ENCODE results near the gene STIM1. TPM values are rescaled to one million over a fixed set of nuclear protein-coding genes. Genes with fewer than 3 reads are reported as not detected.
"Not testable (repeated sequence)": the region's sequence is repeated elsewhere in the genome, so short reads cannot be mapped to it uniquely, and the experiment has no call there.

Gene STIM1
- total and polyA plus RNA-seq, 4 donors, result 12.1 to 56.4 (median 41.2) TPM

DNA sequence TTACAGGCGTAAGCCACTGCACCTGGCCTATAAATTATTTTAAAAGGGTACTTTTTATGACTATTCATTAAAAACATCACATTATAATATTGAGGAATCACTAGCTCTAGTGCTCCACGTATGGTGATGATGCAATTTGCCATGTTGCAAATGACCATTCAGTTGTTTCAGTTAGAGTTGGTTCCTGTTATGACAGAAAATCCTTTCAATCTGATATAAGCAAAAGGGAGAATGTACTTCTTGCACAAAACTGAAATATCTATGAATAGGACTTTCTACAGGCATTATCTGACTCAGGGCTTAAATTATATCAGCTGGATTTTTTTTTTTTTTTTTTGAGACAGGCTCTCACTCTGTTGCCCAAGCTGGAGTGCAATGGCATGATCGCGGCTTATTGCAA is 193.5 kb downstream of the STIM1 start:
- H3K9me3 ChIP-seq (ENCODE audit: control insufficient read depth in 4 of 4, insufficient read depth in 3 of 4, low read length in 3 of 4), result no peaks in the 10 kb centered on the region
- DNase-seq (no peak), ATAC-seq (ENCODE audit: insufficient read depth, low FRiP score) (no peak)
- TF ChIP-seq, protein P1, sequence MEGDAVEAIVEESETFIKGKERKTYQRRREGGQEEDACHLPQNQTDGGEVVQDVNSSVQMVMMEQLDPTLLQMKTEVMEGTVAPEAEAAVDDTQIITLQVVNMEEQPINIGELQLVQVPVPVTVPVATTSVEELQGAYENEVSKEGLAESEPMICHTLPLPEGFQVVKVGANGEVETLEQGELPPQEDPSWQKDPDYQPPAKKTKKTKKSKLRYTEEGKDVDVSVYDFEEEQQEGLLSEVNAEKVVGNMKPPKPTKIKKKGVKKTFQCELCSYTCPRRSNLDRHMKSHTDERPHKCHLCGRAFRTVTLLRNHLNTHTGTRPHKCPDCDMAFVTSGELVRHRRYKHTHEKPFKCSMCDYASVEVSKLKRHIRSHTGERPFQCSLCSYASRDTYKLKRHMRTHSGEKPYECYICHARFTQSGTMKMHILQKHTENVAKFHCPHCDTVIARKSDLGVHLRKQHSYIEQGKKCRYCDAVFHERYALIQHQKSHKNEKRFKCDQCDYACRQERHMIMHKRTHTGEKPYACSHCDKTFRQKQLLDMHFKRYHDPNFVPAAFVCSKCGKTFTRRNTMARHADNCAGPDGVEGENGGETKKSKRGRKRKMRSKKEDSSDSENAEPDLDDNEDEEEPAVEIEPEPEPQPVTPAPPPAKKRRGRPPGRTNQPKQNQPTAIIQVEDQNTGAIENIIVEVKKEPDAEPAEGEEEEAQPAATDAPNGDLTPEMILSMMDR (IDR thresholded peaks at IDR 0.05; ENCODE audit: control extremely low read depth, extremely low read depth), result no peak
- H3K27me3 ChIP-seq (ENCODE audit: control insufficient read depth in 3 of 3, insufficient read depth in 3 of 3, low read length in 2 of 3), result no peaks in the 10 kb centered on the region
- peaks cover 0 to 2% (median 0%) of the 10 kb centered on the region in 4 donors for H3K36me3 ChIP-seq (ENCODE audit: control insufficient read depth in 4 of 4, insufficient read depth in 4 of 4, low read length in 4 of 4)
- WGBS, 2 donors, result 42 to 78% methylated on average over 4 of the region's 4 CpGs
- no peak overlapping the region for H3K9ac ChIP-seq (ENCODE audit: insufficient read depth in 1 of 2, low read length in 2 of 2)
- H3K4me1 ChIP-seq (ENCODE audit: control insufficient read depth in 5 of 5, insufficient read depth in 5 of 5, low read length in 5 of 5), result peaks cover 0 to 6% (median 0%) of the 10 kb centered on the region in 5 donors
- H3K27ac ChIP-seq (ENCODE audit: low read depth in 1 of 2, low read length in 1 of 2), result no peak overlapping the region
- H3K4me3 ChIP-seq, result no peak overlapping the region

DNA sequence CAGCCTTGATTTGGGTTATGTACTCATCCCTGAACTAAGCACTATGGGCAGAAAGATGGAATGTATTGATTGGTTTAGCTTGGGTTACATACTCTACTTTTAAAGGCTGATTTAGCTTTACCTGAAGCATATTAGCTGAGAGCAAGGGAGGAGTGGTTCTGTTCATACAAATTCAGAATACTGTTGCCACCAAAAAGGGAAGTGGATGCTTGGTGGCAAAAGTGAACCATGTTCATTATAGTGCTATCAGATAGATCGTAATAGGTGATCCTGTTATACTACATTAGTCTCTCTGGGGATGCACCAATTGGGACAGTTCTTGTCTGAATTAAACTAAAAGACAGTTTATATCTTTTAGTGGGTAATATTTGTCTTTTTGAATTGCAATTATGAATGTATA is 194.7 kb downstream of the STIM1 start:
- TF ChIP-seq, protein P1 (IDR thresholded peaks at IDR 0.05; ENCODE audit: control extremely low read depth, extremely low read depth), result no peak
- no peak overlapping the region for H3K4me3 ChIP-seq
- WGBS, 2 donors, result 59 to 80% methylated on average over 1 of the region's 1 CpG
- no peak overlapping the region for H3K9ac ChIP-seq (ENCODE audit: insufficient read depth in 1 of 2, low read length in 2 of 2)
- peaks cover 0 to 2% (median 0%) of the 10 kb centered on the region in 4 donors for H3K36me3 ChIP-seq (ENCODE audit: control insufficient read depth in 4 of 4, insufficient read depth in 4 of 4, low read length in 4 of 4)
- no peaks in the 10 kb centered on the region for H3K4me1 ChIP-seq (ENCODE audit: control insufficient read depth in 5 of 5, insufficient read depth in 5 of 5, low read length in 5 of 5)
- H3K9me3 ChIP-seq (ENCODE audit: control insufficient read depth in 4 of 4, insufficient read depth in 3 of 4, low read length in 3 of 4), result no peaks in the 10 kb centered on the region
- ATAC-seq (ENCODE audit: insufficient read depth, low FRiP score) (no peak), DNase-seq (no peak)
- no peaks in the 10 kb centered on the region for H3K27me3 ChIP-seq (ENCODE audit: control insufficient read depth in 3 of 3, insufficient read depth in 3 of 3, low read length in 2 of 3)
- H3K27ac ChIP-seq (ENCODE audit: low read depth in 1 of 2, low read length in 1 of 2), result no peak overlapping the region

DNA sequence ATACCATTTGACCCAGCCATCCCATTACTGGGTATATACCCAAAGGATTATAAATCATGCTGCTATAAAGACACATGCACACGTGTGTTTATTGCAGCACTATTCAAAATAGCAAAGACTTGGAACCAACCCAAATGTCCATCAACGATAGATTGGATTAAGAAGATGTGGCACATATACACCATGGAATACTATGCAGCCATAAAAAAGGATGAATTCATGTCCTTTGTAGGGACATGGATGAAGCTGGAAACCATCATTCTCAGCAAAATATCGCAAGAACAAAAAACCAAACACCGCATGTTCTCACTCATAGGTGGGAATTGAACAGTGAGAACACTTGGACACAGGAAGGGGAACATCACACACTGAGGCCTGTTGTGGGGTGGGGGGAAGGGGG is 197.7 kb downstream of the STIM1 start:
- not testable (repeated sequence) for H3K27me3 ChIP-seq (ENCODE audit: control insufficient read depth in 3 of 3, insufficient read depth in 3 of 3, low read length in 2 of 3); H3K4me3 ChIP-seq; H3K9me3 ChIP-seq (ENCODE audit: control insufficient read depth in 4 of 4, insufficient read depth in 3 of 4, low read length in 3 of 4); H3K9ac ChIP-seq (ENCODE audit: insufficient read depth in 1 of 2, low read length in 2 of 2); H3K27ac ChIP-seq (ENCODE audit: low read depth in 1 of 2, low read length in 1 of 2); DNase-seq; H3K4me1 ChIP-seq (ENCODE audit: control insufficient read depth in 5 of 5, insufficient read depth in 5 of 5, low read length in 5 of 5); ATAC-seq (ENCODE audit: insufficient read depth, low FRiP score); H3K36me3 ChIP-seq (ENCODE audit: control insufficient read depth in 4 of 4, insufficient read depth in 4 of 4, low read length in 4 of 4)
- 88 to 94% methylated on average over 4 of the region's 4 CpGs for WGBS, 2 donors

DNA sequence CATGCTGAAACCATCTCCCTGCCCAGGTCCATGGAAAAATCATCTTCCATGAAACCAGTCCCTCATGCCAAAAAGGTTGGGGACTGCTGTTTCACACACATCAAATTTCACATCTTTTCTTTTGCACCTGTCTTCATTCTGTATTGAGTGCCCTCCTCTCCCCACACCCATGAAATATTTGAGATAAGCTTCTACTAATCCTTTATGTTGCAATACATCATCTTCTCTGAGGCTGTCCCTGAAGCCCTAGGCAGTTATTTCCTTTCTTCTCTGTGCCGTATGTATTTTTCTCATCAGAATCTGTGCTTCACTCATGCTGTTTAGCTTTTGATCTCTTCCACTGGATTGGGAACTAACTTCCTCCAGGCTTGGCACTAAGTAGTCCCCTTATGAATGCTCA is 199.2 kb downstream of the STIM1 start:
- peaks cover 0 to 14% (median 12%) of the 10 kb centered on the region in 4 donors for H3K36me3 ChIP-seq (ENCODE audit: control insufficient read depth in 4 of 4, insufficient read depth in 4 of 4, low read length in 4 of 4)
- WGBS, 2 donors, result 32 to 59% methylated on average over 1 of the region's 1 CpG
- no peaks in the 10 kb centered on the region for H3K4me1 ChIP-seq (ENCODE audit: control insufficient read depth in 5 of 5, insufficient read depth in 5 of 5, low read length in 5 of 5)
- H3K9me3 ChIP-seq (ENCODE audit: control insufficient read depth in 4 of 4, insufficient read depth in 3 of 4, low read length in 3 of 4), result no peaks in the 10 kb centered on the region
- H3K27me3 ChIP-seq (ENCODE audit: control insufficient read depth in 3 of 3, insufficient read depth in 3 of 3, low read length in 2 of 3), result no peaks in the 10 kb centered on the region
- no peak overlapping the region for H3K9ac ChIP-seq (ENCODE audit: insufficient read depth in 1 of 2, low read length in 2 of 2)
- no peak for ATAC-seq (ENCODE audit: insufficient read depth, low FRiP score)
- no peak overlapping the region for H3K4me3 ChIP-seq
- no peak overlapping the region for H3K27ac ChIP-seq (ENCODE audit: low read depth in 1 of 2, low read length in 1 of 2)
- DNase-seq, result no peak
- TF ChIP-seq, protein P1 (IDR thresholded peaks at IDR 0.05; ENCODE audit: control extremely low read depth, extremely low read depth), result no peak
